ENCODE results near the gene CPEB1.

The CPEB1 gene

DNA sequence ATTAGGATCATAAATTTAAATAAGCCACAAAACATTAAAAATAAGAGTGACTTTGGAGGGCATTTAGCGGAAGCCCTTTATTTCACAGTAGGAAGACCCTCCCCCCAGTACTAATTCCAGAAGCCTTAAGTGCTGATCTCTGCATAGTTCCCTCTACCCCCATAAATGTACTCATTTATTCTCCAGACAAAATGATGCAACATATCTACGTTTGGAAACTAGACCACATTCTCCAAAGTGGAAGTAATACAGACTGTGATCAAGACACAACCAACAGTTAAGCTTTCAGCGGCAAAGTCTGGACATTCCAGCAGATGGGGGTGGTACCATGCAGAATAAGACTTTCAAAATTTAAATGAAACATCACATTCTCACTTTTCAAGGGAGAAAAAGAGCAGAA, 62.1 kb downstream of the CPEB1 start:
- DNase-seq: no peak

DNA sequence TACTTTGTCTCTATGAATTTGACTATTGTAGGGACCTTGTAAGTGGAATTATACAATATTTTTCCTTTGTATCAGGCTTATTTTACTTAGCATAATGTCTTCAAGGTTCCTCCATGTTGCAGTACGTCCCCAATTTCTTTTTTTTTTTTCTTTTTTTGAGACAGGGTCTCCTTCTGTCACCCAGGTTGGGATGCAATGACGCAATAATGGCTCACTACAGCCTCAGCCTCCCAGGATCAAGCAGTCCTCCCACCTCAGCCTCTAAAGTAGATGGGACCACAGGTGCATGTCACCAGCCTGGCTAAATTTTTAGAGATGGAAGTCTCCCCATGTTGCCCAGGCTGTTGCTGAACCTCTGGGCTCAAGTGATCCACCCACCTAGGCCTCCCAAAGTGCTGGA, 66.5 kb downstream of the CPEB1 start:
- no peak for DNase-seq

DNA sequence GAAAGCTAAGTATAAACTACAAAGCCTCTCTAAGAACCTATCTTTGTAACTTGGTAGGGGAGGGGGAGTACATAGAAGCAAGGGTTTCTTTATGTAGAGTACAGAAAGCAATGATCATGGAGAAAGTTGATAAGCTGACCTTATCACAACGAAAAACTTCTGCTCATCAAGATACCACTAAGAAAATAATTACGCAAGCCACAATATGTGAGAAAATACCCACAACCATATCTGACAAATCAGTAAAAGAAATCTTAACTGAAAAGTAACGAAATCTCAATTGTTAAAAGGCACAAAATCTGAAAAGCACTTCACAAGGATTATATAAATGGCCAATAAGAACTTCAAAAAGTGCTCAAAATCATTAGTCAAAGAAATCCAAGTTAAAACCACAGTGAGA, 71.8 kb downstream of the CPEB1 start:
- no peak for DNase-seq

DNA sequence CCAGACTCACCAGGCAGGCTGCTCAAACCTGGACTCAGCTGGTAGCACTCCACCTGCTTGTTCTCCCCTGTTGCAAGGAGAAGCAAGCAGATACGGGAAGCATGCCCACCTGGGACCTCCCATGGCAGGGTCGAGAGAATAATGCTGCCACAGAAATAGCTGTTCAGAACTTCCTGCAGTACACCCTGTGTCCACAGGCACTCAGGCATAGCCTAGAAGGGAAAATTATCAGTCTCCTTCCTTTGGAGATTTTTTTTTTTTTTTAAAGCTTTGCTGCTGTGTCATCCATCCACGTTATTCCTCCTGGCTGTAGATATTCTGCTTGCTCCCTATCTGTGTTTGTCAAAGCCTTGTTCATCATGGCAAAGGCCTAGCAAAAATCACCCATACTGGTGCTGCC, 74.2 kb downstream of the CPEB1 start:
- DNase-seq: no peak

DNA sequence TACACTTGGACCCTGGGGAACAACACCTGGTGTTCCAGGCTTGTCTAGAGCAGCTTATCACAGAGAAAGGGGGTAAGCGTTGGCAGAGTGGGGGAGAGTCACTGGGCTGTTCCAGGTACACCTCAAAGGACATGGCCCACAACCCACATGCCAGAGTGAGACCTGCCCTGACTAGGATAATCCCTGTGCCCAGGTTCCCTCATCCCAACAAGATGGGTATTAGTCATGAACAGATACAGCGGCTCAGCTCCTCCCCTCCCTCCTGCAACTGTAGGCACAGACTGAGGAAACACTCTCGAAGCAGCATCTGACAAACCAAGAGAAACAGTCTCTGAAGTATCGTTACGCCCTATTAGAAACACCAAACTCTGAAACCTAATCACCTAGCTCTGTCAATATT, 74.9 kb downstream of the CPEB1 start:
- DNase-seq: no peak

DNA sequence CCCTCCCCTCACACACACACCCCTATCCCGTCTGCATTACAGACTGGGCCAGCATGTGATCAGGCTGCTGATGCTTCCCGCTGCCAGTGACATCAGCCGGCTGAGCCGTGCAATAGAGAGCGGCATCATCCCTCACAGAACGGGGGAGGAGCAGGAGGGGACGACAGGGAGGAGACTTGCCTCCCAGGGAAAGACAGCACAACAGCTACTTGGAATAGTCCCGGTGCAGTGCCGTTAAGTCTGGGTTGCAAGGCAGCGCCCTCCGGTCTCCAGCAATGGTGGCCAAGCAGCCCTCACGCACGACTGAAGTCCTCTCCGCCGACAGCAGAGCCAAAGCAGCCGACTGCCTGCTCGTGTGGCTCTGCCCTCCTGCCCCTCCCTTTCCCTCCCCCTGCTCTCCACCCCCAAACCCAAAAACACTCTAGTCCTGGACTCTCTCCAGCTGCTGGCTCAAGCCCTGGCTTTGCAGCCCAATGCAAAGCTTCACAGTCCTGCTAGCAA, 75.4 kb downstream of the CPEB1 start:
- no peak for DNase-seq

DNA sequence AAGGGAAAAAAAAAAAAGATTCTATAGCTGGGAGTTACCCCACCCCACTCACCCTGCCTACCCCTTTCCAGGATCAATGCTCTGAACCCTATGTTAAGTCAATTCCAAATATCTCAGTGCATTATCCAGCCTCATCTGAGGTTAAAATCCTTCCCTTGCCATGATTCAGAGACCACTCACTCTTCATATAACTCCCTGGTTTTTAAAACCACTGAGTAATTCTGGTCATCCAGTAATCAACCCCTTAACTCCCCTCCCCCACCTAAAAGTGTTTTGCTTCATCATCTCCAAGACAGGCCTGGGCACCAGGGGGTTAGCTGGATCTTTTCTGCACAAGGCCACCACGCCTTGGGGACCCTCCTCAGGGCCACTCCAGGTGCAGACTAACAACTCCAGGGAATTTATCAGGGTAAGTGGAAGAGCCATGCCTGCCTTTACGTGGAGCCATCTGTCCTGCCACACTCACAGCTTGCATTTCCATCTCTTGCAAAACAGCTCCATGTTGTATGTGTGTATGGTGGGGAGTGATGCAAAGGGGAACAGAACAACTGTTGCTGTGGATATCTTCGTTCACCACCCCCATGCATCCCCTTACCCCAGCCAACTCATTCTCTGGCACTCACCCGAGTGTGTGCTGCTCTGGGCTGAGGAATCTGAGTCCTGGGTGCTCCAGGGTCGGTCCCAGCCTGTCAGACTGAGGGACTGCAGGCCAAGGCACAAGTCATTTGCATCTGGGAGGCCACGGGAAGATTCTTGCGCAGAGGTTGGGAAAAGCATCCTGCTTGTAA, 76.2 kb downstream of the CPEB1 start:
- no peak for DNase-seq

DNA sequence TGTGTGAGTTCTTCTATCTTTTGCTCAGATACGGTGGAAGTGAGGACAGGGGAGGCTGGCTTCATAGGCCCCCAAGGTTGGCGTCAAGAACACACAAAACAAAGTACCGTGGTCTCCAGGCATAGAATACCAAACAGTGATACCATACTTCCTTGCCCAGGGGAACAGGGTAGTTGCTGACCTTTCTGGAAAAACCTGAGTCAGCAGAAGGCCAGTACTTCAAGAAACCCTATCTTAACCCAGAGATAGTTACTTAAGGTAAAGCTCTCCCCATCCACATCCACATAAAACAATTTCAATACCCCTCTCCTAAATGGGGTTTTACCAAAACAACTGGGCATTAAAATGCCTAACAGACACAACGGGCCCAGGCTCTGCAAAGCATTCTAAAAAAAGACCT, 77.3 kb downstream of the CPEB1 start:
- no peak for DNase-seq

DNA sequence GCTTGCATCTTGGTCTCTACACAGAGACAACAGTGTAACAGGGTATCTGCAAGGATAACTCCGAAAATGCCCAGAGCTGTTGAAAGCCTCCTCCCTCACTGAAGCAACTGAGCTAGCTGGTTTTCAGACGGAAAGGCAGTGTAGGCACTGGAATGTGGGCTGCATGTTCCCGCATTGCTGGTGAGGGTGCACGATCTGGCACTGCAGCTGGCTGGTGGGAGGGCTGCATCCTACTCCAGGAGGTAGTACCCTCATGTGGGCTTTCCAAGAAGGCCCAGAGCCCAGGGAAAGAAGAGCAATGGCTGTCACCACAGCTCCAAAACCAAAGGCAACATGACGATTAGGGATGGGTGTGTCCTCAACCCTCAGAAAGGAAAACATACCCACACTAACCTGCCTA, 78.2 kb downstream of the CPEB1 start:
- DNase-seq: no peak

DNA sequence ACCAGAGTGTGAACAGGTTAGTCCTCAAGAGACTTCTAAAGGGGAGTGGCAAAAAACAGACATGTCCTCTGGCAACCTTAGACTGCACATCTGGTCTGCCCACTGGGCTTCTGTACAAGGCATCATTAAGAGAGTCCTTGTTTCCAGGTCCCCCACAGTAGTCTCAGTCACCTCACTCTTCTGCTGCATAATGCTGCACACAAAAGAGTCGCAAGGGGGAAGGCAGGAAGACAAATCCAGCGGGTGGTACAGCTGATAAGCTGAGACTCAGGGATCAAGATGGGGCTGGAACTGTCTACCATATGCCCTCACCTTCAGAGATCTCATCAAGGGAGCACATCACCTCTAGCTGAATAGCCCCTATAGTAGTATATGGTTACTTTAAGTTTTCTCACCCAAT, 79.5 kb downstream of the CPEB1 start:
- no peak for DNase-seq

DNA sequence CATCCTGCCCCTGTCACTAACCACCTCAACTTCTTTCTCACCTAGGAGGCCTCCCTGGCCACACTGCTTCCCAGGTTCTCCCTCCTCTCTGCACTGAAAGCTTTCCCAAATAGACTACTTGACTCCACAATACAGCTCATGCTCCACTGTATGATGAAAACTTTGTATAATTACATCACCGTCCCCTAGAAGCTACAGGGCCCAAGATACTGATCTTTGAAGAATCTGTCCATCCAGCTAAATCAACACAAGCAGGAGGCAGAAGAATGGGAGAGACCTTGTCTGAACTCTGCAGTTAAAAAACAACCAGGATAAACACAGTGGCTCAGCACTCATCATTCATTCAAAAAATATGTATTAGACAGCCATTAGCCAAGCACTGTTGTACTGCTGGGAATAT, 80.5 kb downstream of the CPEB1 start:
- no peak for DNase-seq

DNA sequence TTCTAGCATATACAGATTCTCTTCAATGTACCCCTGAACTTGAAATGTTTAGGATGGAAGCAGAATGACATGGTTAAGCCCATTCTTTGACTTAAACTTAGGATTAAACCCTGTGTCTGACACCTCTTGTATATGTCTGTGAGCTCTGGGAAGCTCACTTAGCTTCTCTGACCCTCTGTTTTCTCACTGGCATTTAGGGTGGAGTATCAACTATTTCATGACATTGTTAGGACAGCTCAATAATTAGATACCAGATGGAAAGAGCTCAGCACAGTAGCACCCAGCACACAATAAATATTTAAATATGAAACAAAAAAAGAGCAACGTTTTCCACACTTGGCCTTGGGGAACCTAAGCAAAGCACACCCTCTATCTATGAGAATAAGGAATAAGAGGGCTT, 88.7 kb downstream of the CPEB1 start:
- no peak for DNase-seq

DNA sequence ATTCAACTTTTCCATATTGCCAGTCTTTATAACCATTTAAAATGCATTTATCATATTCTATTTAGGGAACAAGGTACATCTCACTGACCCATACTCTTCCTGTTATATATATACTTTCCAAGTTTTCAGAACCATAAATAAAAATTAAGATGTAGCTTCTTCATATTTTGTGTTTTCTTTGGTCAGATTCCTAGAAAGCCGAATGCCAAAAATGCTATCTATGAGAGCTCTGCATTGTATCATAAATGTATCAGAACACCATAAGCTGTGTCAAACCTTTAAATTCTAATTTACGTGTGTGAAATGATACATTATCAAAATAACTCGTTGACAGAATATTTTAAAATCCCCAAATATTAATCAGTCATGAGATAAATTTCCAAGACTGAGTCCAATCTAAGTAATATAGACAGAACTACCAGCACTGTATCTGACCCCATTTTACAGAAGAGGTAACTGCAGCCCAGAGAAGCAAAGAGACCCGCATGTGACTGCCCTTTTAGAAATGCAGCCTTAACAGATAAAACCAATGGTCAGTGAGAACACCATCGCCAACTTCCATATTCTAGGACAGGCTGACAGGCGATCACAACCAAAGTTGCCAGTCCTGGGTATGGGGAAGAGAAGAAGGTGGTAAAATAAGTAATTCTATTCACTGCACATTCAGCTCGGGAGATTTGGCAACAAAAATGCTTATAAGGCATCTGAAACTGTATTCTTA, 90.7 kb downstream of the CPEB1 start:
- DNase-seq: no peak

DNA sequence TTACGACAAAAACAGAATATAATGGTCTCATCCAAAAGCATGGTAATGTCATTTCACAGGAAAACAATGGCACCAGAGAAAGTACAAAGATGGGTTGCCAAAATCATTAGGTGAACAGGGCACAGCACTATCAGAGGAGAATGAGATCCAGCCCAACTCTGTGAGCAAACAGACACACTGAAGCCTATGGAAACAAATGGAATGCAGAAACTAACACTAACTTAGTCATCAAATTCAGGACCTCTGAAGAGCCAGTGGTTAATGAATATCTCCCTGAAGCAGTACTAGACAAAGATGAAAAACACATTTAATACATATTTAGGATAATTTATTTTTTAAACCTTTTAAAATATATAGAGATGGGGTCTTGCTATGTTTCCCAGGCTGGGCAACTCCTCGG, 92.3 kb downstream of the CPEB1 start:
- no peak for DNase-seq

DNA sequence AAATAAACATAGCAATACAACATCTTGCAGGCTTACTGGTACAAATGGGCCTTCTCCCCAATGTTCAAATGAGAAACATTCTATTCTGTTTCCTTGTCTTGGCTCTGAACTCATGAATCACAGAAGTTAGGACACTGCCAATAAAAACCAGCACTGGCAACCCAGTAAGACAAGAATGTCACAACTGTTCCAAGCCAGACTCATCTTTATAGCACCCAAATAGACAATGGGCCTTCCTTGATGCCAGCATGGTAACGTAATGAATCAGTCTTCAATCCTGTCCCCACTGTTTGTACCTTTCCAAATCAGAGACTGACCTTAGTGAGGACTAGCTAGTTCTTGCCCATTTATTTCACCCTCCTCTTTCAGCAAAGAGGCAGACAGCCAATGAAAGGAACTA, 92.8 kb downstream of the CPEB1 start:
- no peak for DNase-seq

DNA sequence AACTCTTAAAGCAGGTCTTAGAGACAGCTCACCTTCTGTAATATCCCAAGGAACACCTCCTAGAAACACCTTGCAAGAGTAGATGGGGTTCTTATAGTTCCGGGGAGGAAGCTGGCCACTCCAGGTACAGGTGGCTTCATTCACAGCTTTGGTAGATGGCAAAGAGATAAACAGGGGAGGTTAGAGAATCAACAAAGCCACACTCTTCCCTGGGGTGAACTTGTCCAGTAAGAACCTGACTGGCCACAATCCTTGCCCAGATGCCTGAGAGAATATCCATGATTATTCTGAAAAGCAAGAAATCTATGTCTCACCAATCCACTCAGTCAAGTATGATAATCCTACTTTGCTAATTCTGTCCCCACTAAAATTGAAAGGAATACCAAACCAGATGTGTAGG, 93.3 kb downstream of the CPEB1 start:
- no peak for DNase-seq

DNA sequence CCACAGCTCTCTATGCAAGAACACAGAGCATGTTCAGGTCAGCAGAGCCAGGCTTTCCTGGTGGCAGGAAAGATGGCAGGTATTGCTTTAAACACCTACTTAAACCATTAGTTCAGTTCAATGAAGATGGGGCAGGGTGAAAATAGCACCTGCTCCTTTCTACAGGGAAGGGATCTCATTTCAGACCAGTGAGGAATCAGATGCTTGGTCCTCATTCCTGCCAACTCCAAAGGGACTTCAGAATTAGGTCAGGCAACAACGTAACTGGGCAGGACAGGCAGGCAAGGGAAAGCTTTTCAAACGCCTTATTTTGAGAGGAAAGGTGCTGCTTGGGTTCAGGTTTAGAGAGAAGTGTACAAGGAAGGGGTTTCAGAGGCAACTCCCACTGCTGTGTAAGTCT, 94.3 kb downstream of the CPEB1 start:
- DNase-seq: no peak

DNA sequence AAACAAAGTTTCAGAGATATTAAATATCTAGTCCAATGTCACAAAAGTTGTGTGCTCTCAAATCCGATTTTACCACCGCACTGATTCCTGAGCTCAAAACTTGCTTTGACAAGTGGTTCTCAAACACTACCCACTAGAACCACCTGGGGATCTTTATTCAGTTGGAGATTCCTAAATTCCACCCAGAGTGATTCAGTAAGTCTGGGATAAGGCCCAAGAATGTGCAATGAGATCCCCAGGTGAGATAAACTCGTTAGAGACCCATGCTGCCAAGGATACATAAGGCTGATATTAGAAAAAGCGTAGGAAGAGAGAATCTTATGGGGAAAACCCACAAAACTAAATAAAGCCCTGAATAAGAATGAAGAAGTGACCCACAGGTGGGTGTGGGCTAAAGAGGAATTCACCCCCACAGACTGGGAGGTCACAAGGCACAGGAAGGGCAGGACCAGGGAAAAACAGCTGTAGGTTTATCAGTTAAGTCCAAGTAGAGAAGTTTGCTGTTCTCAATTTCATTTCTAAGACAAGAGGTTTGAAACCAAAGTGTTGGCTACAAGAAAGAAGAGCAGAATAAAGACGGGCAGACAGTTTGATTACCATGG, 95.4 kb downstream of the CPEB1 start:
- DNase-seq: no peak

DNA sequence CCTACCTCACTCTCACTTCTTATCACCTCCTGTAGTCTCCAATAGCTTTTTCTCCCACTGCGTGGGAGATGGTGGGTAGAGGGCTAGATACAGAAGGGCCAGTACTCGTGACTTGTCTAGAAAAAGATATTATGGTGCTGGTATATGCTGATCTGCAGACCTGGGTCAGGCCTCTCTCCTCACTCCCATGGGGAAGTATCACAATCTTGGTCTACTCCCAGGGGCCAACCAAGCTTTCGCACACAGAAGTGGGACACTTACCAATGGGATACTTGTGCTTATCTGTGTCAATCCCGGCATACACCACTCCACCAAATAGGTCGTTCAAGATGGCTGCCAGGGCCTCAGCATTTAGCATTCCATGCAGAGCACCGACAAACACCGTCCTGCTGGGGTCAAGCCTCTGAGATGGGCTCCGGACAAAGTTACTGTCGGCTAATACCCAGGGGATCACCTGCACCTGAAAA, 97.9 kb downstream of the CPEB1 start:
- no peak for DNase-seq

DNA sequence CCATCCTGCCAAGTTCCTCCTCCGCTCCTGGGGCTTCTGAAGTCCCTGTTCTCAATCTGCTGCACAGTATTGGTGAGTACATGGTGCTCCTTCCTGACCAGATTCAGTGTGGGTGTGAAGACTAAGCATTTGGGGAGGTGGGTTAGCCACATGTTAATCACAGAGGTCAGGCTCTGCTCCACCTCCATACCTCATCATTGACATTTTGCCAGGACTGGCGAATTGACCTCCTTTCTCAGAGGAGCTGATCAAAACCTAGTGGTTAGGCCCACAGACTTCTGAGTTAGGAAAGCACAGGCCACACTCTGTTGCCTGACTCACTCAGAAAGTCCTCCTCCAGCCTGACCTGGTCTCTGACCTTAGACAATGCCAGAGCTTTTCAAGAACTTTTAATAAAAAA, 98.5 kb downstream of the CPEB1 start:
- no peak for DNase-seq

DNA sequence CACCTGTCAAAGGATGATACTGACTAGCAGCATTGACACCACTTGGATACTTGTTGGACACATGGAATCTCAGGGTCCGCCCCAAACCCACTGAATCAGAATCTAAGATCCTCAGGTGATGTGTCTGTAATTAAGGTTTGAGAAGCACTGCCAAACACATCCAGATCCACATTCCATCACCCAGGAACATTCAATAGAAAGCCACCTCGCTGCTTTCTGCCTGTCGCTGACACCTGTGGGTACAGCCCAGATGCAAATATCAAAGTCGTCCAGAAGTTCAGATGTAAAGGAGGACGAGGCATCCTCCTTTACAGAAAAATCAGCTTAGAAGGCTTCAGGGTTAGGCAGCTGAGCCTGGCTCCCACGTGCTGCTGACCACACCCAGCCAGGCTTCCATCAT, 101.7 kb downstream of the CPEB1 start:
- DNase-seq: no peak

DNA sequence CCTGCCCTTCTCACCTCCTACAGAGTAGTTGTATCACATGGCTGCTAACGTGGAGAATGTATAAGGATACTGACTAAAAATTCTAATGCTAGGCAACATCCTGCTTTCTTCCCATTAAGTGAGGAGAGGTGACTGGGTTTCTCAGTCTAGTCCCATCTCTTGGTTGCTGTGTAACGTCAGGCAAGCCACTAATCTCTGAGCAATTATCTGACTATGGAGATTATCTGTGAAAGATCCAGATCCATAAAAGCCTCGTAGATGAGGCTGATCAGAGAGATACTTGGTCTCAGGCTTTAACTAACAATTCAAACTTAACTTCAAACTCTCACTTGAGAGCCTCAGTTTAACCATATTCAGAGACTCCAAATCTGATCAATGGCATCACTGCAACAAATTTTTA, 102.2 kb downstream of the CPEB1 start:
- no peak for DNase-seq

DNA sequence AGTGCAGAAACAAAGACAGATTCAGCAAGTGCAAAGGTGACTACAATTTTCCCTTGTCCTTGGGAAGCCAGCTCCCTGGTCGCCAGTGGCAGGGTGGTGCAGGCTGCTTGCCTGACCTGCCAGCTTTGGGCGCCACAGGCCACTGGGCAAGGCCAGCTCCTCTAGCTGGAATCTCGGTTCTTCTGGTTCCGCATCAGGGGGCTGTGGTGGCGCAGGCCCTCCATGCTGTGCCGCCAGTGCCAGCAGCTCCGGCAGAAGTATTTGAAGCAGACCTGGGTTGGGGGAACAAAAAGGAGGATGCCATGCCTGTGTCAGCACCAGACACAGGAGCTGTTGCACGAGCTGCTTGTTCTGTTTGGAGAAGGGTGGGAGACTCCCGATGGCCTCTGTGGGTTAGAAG, 102.7 kb downstream of the CPEB1 start:
- no peak for DNase-seq

DNA sequence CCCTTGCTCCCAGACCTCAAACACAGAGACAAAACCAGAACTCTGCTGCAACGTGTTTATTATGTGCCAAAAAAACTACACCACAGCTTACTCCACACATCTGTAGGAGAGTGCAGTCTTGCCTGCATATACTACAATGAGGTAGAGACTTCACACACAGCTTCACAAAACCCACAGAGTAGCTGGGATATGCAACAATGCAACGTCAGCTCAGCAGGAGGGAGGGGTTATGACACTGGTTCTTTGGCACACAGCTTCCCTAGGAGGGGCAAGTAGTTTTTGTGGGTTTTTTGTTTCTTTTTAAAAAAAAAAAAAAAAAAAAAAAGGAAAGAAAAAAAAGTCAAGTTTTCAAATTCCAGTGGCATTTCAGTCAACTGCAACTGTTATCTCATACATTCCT, 104.0 kb downstream of the CPEB1 start:
- DNase-seq: no peak

Data from amniotic stem cell (primary cell).